Tibial nerve (tissue), 4 donors: ENCODE results near the gene ANKRD23. TPM values are rescaled to one million over a fixed set of nuclear protein-coding genes. Genes with fewer than 3 reads are reported as not detected.

Experiments
- DNase-seq, 2 donors: peaks; one replicate each; pipeline ENCODE4 v3.0.0-alpha.2; 2019; ENCODE audit warnings: low spot score in 2 of 2
- H3K27ac ChIP-seq, 4 donors: fragments of 200-600 bp; sonication (generic) in 3 of 4; one replicate each; pipeline ENCODE4 v1.5.1; 2017 to 2019; ENCODE audit warnings: mild to moderate bottlenecking in 1 of 4
- H3K27me3 ChIP-seq, 2 donors: fragments of 200-600 bp; sonication (generic) in 1 of 2; one replicate each; pipeline versions ENCODE4 v1.5.1 to v1.6.0; 2017 to 2019
- H3K36me3 ChIP-seq, 3 donors: fragments of 200-600 bp; sonication (generic); one replicate each; pipeline ENCODE4 v1.5.1; 2018 to 2019
- H3K4me1 ChIP-seq, 4 donors: fragments of 200-600 bp; sonication (generic) in 3 of 4; one replicate each; pipeline ENCODE4 v1.5.1; 2017 to 2019
- H3K4me3 ChIP-seq, 4 donors: fragments of 200-600 bp; sonication (generic) in 3 of 4; one replicate each; pipeline ENCODE4 v1.5.1; 2017 to 2019; ENCODE audit warnings: mild to moderate bottlenecking in 1 of 4, moderate library complexity in 1 of 4
- H3K9me3 ChIP-seq, 4 donors: fragments of 200-600 bp; sonication (generic) in 3 of 4; one replicate each; pipeline ENCODE4 v1.5.1; 2017 to 2019
- CTCF ChIP-seq, 5 experiments: fragments of 200-600 bp in 3 of 5; fragments of 450-650 bp in 2 of 5; sonication (generic) in 3 of 5; IDR thresholded peaks; one replicate each; pipeline ENCODE4 v1.5.1; 2016 to 2019; ENCODE audit warnings: antibody characterized with exemption in 5 of 5, mild to moderate bottlenecking in 3 of 5, moderate library complexity in 2 of 5
- EP300 ChIP-seq, 2 donors: sonication (generic); formaldehyde crosslinking; IDR thresholded peaks; one replicate each; pipeline ENCODE4 v1.6.1; 2017; ENCODE audit warnings: antibody characterized with exemption in 2 of 2, mild to moderate bottlenecking in 1 of 2
- POLR2A ChIP-seq, 2 donors: fragments of 450-650 bp; IDR thresholded peaks; one replicate each; pipeline ENCODE4 v1.6.1; 2017; ENCODE audit warnings: antibody characterized with exemption in 2 of 2, mild to moderate bottlenecking in 2 of 2, moderate library complexity in 2 of 2
- WGBS, 2 donors: methylation state at CpG; one replicate each; pipeline ENCODE4 v1.1.5; 2018; 5-methylcytosine and 5-hydroxymethylcytosine counted together
- total RNA-seq, 4 donors: library from RNA; depleted of rRNA; stranded (reverse); fragments of >200 nt; gene quantifications; one replicate each; pipeline ENCODE4 v1.1.0, GENCODE V29; 2016

ANKRD23 gene
- total RNA-seq, 4 donors from 2014 or later: 6.1 to 23.1 (median 11.2) TPM

DNA sequence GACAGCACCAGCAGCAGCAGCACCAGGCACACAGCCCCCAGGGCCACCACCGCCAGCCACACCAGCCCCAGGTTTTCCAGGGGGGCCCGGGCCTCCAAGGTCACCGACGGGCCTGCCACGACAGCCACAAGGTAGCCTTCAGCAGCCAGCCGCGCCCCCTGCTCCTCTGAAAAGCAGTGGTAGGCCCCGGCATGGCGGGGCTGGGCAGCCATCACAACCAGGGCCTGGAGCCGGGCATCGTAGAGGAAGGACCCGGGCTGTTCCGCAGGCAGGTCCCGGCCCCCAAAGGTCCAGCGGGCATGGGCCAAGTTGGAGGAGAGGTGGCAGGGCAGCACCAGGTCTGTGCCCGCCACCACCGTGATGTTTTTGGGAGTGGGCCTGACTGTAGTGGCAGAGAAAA, 17.3 kb upstream of the ANKRD23 start:
- 83 to 92% methylated on average over 12 to 16 of the region's 17 CpGs for WGBS, 2 donors
- DNase-seq: no peak
- peak overlapping the region in 2 of 4 donors; percentile 6 to 86 for H3K4me3 ChIP-seq
- H3K36me3 ChIP-seq: peaks cover 3 to 59% (median 23%) of the 10 kb centered on the region in 3 donors
- no peak for TF ChIP-seq POLR2A (IDR thresholded peaks at IDR 0.05)
- peaks cover 0 to 83% (median 32%) of the 10 kb centered on the region in 4 donors for H3K4me1 ChIP-seq
- H3K9me3 ChIP-seq: no peaks in the 10 kb centered on the region
- H3K27me3 ChIP-seq: no peaks in the 10 kb centered on the region
- peak overlapping the region; percentile 84 to 99 (median 96) for H3K27ac ChIP-seq

GRCh38 chr2:96860065-96861029, 16.5 kb upstream of the ANKRD23 start:
- Histone ChIP-seq H3K4me1 (peaks cover 0 to 80% (median 29%) of the 10 kb centered on the region in 4 donors), H3K27ac (peak overlapping the region; percentile 84 to 99 (median 96)), H3K36me3 (peaks cover 2 to 51% (median 23%) of the 10 kb centered on the region in 3 donors), H3K4me3 (peak overlapping the region in 2 of 4 donors; percentile 6 to 86), H3K9me3 (no peaks in the 10 kb centered on the region), H3K27me3 (no peaks in the 10 kb centered on the region)
- TF ChIP-seq EP300 (IDR thresholded peaks at IDR 0.05): peak in 1 of 2 donors; percentile 61
- TF ChIP-seq POLR2A (IDR thresholded peaks at IDR 0.05): no peak
- WGBS, 2 donors: 48 to 51% methylated on average over 27 of the region's 38 CpGs
- DNase-seq: no peak

- Histone ChIP-seq H3K4me1 (peaks cover 0 to 78% (median 28%) of the 10 kb centered on the region in 4 donors), H3K9me3 (no peaks in the 10 kb centered on the region), H3K27ac (peak overlapping the region; percentile 84 to 99 (median 96)), H3K36me3 (peaks cover 0 to 45% (median 22%) of the 10 kb centered on the region in 3 donors), H3K4me3 (peak overlapping the region in 1 of 4 donors; percentile 86), H3K27me3 (no peaks in the 10 kb centered on the region)
- WGBS, 2 donors: 14 to 24% methylated on average over 4 of the region's 4 CpGs
- TF ChIP-seq POLR2A (IDR thresholded peaks at IDR 0.05) (no peak), EP300 (IDR thresholded peaks at IDR 0.05) (no peak), CTCF (IDR thresholded peaks at IDR 0.05) (no peak)
- no peak for DNase-seq
Measured at GRCh38 chr2:96859681-96860064, 15.9 kb upstream of the ANKRD23 start.

GRCh38 chr2:96859099-96859649, 15.4 kb upstream of the ANKRD23 start:
- WGBS, 2 donors: 17 to 30% methylated on average over 11 of the region's 11 CpGs
- Histone ChIP-seq H3K36me3 (peaks cover 0 to 45% (median 17%) of the 10 kb centered on the region in 3 donors), H3K27ac (peak overlapping the region; percentile 84 to 99 (median 96)), H3K27me3 (no peaks in the 10 kb centered on the region), H3K4me1 (peaks cover 0 to 73% (median 28%) of the 10 kb centered on the region in 4 donors), H3K4me3 (peak overlapping the region in 3 of 4 donors; percentile 55 to 86 (median 80)), H3K9me3 (no peaks in the 10 kb centered on the region)
- TF ChIP-seq CTCF (IDR thresholded peaks at IDR 0.05): no peak
- TF ChIP-seq POLR2A (IDR thresholded peaks at IDR 0.05): no peak
- TF ChIP-seq EP300 (IDR thresholded peaks at IDR 0.05): peak in 1 of 2 donors; percentile 44
- peak in 1 of 2 donors; percentile 52 for DNase-seq

DNA sequence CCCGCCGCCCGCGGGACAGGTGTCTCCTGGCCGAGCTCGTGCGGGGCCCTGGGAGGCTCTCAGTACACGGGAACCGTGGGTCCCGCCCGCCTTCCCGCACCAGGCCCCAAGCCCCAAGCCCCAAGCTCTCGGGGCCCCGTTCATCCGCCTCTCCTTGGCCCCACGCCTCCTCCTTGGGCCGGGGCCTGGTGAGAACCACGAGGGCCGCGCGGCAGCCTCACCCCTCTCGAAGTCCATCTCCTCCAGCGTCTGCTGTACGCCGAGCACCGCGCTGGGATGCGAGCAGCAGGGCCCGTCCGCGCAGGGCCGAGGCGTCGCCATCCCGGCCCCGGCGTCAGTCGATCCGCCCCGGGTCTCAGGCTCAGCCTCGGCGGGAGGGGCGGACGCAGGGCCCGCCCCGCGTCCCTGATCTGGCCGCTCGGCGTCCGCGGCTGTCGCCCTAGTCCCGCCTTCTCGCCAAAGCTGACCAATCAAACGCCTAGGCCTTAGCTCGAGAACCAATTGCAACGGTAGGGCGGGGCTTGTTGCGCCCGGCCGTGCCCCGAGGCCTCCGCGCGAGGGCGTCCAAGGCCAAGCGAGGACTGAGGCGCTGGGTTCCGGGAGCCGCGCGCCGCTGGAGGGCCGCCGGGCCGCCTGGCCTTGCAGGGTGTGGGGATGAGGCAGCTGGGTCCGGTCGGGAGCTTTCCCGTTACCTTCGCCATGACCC, 14.0 kb upstream of the ANKRD23 start, which contains the start of gene ANKRD39:
Gene ANKRD39 (minus strand): TSS at position 350 of the 706 bp plus-strand sequence. CDS start 29 bp downstream, at position 321.
- 0% methylated on average over 37 to 51 of the region's 81 CpGs for WGBS, 2 donors
- peaks cover 4 to 45% (median 11%) of the 10 kb centered on the region in 3 donors for H3K36me3 ChIP-seq
- peaks cover 0 to 60% (median 28%) of the 10 kb centered on the region in 4 donors for H3K4me1 ChIP-seq
- DNase-seq: peak; percentile 96 to 98
- H3K4me3 ChIP-seq: peak within 1 kb of the TSS; percentile 55 to 86 (median 82)
- no peaks in the 10 kb centered on the region for H3K9me3 ChIP-seq
- no peaks in the 10 kb centered on the region for H3K27me3 ChIP-seq
- TF ChIP-seq EP300 (IDR thresholded peaks at IDR 0.05): peak in 1 of 2 donors; percentile 86
- TF ChIP-seq POLR2A (IDR thresholded peaks at IDR 0.05): peak; percentile 64 to 88
- TF ChIP-seq CTCF (IDR thresholded peaks at IDR 0.05): peak; percentile 80 to 98 (median 97)
- H3K27ac ChIP-seq: peak within 1 kb of the TSS; percentile 84 to 99 (median 96)
